Pancreas (tissue), 10 donors: Measurements from ENCODE around the gene ZC3H18. TPM values are rescaled to one million over a fixed set of nuclear protein-coding genes. Genes with fewer than 3 reads are reported as not detected.

Experiments
- ATAC-seq, 4 donors: fragments of 200-7000 bp; cut with Tn5 transposase; one replicate each; pipeline versions ENCODE4 v1.8.0 to v1.9.1; 2020; ENCODE audit warnings: mild to moderate bottlenecking in 4 of 4, moderate library complexity in 4 of 4
- DNase-seq, 6 donors: peaks; one replicate each; pipeline ENCODE4 v3.0.0-alpha.2; 2020
- FAIRE-seq: peaks from 2 replicates; lab custom pipeline; 2012; peaks lifted over from hg19 to GRCh38; lab: Jason Lieb, UNC
- H3K27ac ChIP-seq, 4 donors: fragments of 200-600 bp; sonication (generic); 1 replicate in 3 of 4; 2 replicates in 1 of 4; pipeline versions ENCODE4 v1.5.0 to v1.8.0; 2020
- H3K27me3 ChIP-seq, 4 donors: fragments of 200-600 bp; one replicate each; pipeline ENCODE4 v1.8.0; 2021
- H3K36me3 ChIP-seq, 3 donors: fragments of 200-600 bp; sonication (generic) in 1 of 3; one replicate each; pipeline versions ENCODE4 v1.5.0 to v1.8.0; 2020 to 2021
- H3K4me1 ChIP-seq, 3 donors: fragments of 200-600 bp; one replicate each; pipeline ENCODE4 v1.8.0; 2021
- H3K4me3 ChIP-seq, 4 donors: fragments of 200-600 bp; sonication (generic) in 2 of 4; one replicate each; pipeline versions ENCODE4 v1.5.0 to v1.8.0; 2020 to 2021
- H3K9me3 ChIP-seq, 4 donors: fragments of 200-600 bp; one replicate each; pipeline ENCODE4 v1.8.0; 2021
- WGBS, 2 donors: extraction: QIAGEN DNeasy Blood & Tissue Kit; methylation state at CpG; one replicate each; pipeline ENCODE4 v1.1.7; 2013; 5-methylcytosine and 5-hydroxymethylcytosine counted together
- intact Hi-C, 3 donors: fragments of 100-400 bp; cut with DNase I; formaldehyde crosslinking; loops; one replicate each; pipeline versions ENCODE4 v1.11.1 to v1.14.2; 2022
- polyA plus RNA-seq, 2 donors: library from polyadenylated mRNA; stranded (reverse); fragments of 200-250 nt; gene quantifications; one replicate each; pipeline ENCODE4 v1.2.3, GENCODE V29; 2013
- total RNA-seq, 6 donors: library from RNA; stranded (reverse); fragmentation: NEBNext Ultra II Directional in 4 of 6; extraction: Animal tissue kit (Norgen Biotek cat#: 25700) in 4 of 6; gene quantifications; one replicate each; pipeline versions ENCODE4 v1.2.1 to v1.2.4, GENCODE V29; 2021 to 2023
- TF ChIP-seq, protein P1 (sequence below), 4 donors: fragments of 200-600 bp; sonication (generic) in 3 of 4; IDR thresholded peaks; one replicate each; pipeline versions ENCODE4 v1.5.0 to v1.8.0; 2021; ENCODE audit warnings: antibody characterized with exemption in 4 of 4
- donor health status: healthy with polysubstance abuse.
- donor health status: DM: no; HTN: no; CAD: no; lungs with moderate emphysema.
- donor health status: DM: no; HTN: no; CAD: no.
- donor health status: control.
- donor health status: control.
- donor health status: Bipolar disorder and iron deficiency.
- donor health status: DM: yes; HTN: yes; CAD: no.
- donor health status: DM: no; HTN: no; CAD: no.
- donor health status: DM: no; HTN: no; CAD: no.
- donor health status: DM: yes; HTN: yes; CAD: no.

Gene ZC3H18
- total and polyA plus RNA-seq, 8 donors: 12.2 to 27.6 (median 16.8) TPM

DNA sequence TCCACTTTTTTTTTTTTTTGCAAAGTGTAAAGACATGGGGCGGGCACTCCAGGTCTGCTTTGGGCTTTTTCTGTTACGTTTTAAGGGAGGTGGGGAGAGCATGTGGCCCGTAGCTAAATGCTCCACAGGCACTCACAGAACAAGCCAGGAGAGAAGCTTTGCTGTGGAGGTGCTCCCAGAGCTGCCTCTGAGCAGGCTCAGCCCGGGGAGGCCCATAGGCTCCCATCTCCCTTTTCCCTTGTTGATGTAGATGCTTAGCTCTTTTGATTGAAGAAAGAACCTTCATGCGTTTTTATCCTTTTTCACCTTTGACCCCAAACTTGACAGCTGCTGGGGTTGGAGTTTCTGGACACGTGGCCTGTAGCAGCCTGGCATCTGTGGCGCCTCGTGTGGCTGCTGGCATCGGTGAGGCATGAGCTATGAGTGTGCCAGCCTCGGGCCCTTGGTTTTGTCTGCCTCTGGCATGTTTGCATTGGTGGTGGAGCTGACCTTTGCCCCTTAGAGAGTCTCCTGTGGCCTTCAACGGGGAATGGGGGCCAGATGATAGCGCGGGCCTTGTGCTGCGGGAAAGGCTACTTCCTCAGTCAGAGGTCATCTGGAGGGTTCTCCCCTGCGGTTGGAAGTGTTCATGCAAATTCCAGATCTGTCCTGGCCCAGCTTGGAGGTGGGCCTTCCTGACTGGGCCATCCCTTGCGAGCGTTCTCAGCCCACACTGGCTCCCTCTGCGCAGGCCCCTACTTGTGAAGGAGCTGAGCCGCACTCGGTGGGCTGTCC is 48.2 kb downstream of the ZC3H18 start:
- Histone ChIP-seq H3K36me3 (peaks cover 0 to 16% (median 10%) of the 10 kb centered on the region in 3 donors), H3K9me3 (no peaks in the 10 kb centered on the region), H3K27ac (no peak overlapping the region), H3K4me1 (peaks cover 26 to 44% (median 34%) of the 10 kb centered on the region in 3 donors), H3K27me3 (no peaks in the 10 kb centered on the region), H3K4me3 (no peak overlapping the region)
- DNase-seq (peak in 2 of 6 donors; percentile 46 to 61), ATAC-seq (peak in 3 of 4 donors; percentile 9 to 44 (median 29)), FAIRE-seq (no peak)
- TF ChIP-seq, protein P1, sequence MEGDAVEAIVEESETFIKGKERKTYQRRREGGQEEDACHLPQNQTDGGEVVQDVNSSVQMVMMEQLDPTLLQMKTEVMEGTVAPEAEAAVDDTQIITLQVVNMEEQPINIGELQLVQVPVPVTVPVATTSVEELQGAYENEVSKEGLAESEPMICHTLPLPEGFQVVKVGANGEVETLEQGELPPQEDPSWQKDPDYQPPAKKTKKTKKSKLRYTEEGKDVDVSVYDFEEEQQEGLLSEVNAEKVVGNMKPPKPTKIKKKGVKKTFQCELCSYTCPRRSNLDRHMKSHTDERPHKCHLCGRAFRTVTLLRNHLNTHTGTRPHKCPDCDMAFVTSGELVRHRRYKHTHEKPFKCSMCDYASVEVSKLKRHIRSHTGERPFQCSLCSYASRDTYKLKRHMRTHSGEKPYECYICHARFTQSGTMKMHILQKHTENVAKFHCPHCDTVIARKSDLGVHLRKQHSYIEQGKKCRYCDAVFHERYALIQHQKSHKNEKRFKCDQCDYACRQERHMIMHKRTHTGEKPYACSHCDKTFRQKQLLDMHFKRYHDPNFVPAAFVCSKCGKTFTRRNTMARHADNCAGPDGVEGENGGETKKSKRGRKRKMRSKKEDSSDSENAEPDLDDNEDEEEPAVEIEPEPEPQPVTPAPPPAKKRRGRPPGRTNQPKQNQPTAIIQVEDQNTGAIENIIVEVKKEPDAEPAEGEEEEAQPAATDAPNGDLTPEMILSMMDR (IDR thresholded peaks at IDR 0.05): no peak
- intact Hi-C loops: no loop called here
- 58 to 59% methylated on average over 20 of the region's 20 CpGs for WGBS, 2 donors

DNA sequence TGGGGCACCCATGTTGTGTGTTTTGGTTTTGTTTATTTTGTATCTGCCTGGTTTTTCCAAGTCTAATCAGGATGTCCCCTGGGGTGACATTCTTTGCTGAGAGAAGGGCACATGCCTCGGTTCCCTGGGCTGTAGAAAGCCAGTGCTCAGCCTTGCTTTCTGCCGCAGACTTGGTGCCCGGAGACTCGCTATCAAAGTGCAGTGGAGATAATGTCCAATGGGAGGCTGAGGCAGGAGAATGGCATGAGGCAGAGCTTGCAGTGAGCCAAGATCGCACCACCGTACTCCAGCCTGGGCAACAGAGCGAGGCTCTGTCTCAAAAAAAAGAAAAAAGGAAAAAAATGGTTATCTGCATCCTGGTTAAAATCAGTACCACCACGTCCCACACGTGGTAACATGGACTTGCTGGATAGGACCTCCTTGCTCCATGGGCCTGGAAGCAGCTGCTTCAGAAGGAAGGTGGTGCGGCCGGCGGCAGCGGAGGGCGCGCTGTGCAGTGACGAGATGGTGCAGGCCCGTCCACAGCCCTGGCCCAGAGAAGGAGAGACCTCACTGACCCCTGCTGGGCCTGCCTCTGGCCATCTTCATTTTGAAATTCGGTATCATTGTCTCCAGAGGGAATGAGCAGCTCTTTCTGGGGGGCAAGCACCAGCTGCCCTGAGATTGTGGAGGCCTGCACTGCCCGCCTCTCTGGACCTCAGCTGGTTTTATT is 48.9 kb downstream of the ZC3H18 start:
- 75 to 89% methylated on average over 19 of the region's 19 CpGs for WGBS, 2 donors
- peaks cover 26 to 41% (median 34%) of the 10 kb centered on the region in 3 donors for H3K4me1 ChIP-seq
- H3K36me3 ChIP-seq: peaks cover 0 to 23% (median 13%) of the 10 kb centered on the region in 3 donors
- no peak for DNase-seq
- no peak for ATAC-seq
- FAIRE-seq: no peak
- H3K4me3 ChIP-seq: no peak overlapping the region
- intact Hi-C loops: no loop called here
- H3K9me3 ChIP-seq: no peaks in the 10 kb centered on the region
- TF ChIP-seq, protein P1 (IDR thresholded peaks at IDR 0.05): no peak
- no peak overlapping the region for H3K27ac ChIP-seq
- H3K27me3 ChIP-seq: no peaks in the 10 kb centered on the region

DNA sequence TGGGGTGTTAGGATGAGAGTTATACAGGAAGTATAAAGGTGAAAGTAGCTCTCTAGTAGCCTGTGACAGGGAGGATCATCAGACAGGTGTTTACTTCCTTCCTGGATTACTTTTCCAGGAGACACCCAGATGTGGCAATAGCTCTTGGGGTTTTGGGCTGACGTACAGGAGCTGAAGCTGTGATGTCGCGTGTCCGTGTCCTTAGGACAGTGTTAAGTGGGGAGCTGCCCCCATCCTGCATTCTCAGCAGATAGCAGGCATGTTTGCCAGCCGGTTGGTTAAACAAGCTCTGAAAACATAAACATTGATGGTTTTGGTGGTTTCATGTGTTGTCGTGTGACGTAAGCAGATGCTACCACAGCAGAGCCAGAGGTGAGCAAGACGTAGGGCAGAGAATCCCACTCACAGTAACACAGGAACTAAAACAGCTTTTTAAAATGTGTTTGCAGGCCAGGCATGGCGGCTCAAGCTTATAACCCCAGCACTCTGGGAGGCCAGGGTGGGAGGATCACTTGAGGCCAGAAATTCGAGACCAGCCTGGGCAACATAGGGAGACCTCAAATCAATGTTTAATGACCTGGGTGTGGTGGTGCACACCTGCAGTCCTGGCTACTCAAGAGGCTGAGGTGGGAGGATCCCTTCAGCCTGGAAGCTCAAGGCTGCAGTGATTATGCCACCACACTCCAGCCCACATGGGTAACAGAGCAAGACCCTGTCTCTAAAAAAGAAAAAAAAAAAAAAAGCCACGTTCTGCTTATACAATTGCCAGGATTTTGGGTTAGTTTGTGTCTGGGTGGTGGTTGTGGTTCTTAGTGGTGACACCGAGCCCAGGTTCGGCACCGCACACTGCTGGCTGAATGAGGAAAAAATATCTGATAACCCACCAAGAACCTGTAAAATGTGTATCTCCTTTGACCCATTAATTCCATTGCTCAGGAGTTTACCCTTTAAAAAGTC is 49.9 kb downstream of the ZC3H18 start:
- Histone ChIP-seq H3K36me3 (peaks cover 0 to 34% (median 13%) of the 10 kb centered on the region in 3 donors), H3K27ac (no peak overlapping the region), H3K27me3 (no peaks in the 10 kb centered on the region), H3K4me1 (peaks cover 26 to 35% (median 33%) of the 10 kb centered on the region in 3 donors), H3K9me3 (no peaks in the 10 kb centered on the region), H3K4me3 (no peak overlapping the region)
- TF ChIP-seq, protein P1 (IDR thresholded peaks at IDR 0.05): no peak
- no peak for ATAC-seq
- no peak for FAIRE-seq
- intact Hi-C loops: no loop called here
- 95 to 96% methylated on average over 14 of the region's 14 CpGs for WGBS, 2 donors
- no peak for DNase-seq

DNA sequence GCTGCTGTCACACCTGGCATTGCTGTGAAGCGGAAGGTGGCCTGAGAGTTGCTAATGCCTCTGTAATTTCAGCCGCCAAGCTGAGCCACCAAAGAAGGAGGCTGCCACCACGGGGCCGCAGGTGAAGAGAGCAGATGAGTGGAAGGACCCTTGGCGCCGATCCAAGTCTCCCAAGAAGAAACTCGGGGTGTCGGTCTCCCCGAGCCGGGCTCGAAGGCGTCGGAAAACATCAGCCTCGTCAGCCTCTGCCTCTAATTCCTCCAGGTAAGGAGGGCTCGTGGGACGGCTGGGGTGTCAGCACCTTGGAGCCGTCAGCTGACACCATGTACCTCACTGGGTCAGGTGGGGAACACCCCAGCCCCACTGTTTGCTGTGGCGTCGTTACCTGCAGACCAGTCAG is 51.9 kb downstream of the ZC3H18 start:
- Histone ChIP-seq H3K27me3 (no peaks in the 10 kb centered on the region), H3K27ac (no peak overlapping the region), H3K36me3 (peaks cover 0 to 39% (median 13%) of the 10 kb centered on the region in 3 donors), H3K4me1 (peaks cover 7 to 19% (median 18%) of the 10 kb centered on the region in 3 donors), H3K4me3 (no peak overlapping the region), H3K9me3 (no peaks in the 10 kb centered on the region)
- FAIRE-seq: no peak
- TF ChIP-seq, protein P1 (IDR thresholded peaks at IDR 0.05): no peak
- WGBS, 2 donors: 87 to 89% methylated on average over 19 of the region's 19 CpGs
- no peak for DNase-seq
- intact Hi-C loops: no loop called here
- no peak for ATAC-seq
